Keratinocyte (primary cell): Measurements from ENCODE around the gene RTP1. TPM values are rescaled to one million over a fixed set of nuclear protein-coding genes. Genes with fewer than 3 reads are reported as not detected.

Experiments used
- DNase-seq: peaks from one replicate; pipeline ENCODE4 v3.0.0-alpha.2; 2011; ENCODE audit warnings: low read depth, missing footprints, low spot score
- FAIRE-seq: peaks from 2 replicates; lab custom pipeline; 2011; peaks lifted over from hg19 to GRCh38; lab: Jason Lieb, UNC
- H2AFZ ChIP-seq: 2 replicates; pipeline ENCODE4 v1.6.0; 2012; ENCODE audit warnings: low read length, control low read depth, inconsistent platforms; ENCODE audit not compliant: control insufficient read depth
- H3K27ac ChIP-seq: 2 replicates; pipeline ENCODE4 v1.5.1; 2011; ENCODE audit warnings: low read length; ENCODE audit not compliant: control insufficient read depth, insufficient read depth
- H3K27me3 ChIP-seq: 3 replicates; pipeline ENCODE4 v1.6.0; 2011; ENCODE audit warnings: low read length; ENCODE audit not compliant: control insufficient read depth, insufficient read depth; ENCODE audit errors: extremely low read depth
- H3K36me3 ChIP-seq, 2 experiments: 2 replicates in 1 of 2; 3 replicates in 1 of 2; pipeline ENCODE4 v1.5.1; 2011; ENCODE audit warnings: low read length in 2 of 2, mild to moderate bottlenecking in 1 of 2; ENCODE audit not compliant: control insufficient read depth in 2 of 2, insufficient read depth in 2 of 2; ENCODE audit errors: extremely low read depth in 1 of 2
- H3K4me1 ChIP-seq: 3 replicates; pipeline ENCODE4 v1.5.1; 2011; ENCODE audit warnings: low read length; ENCODE audit not compliant: control insufficient read depth, insufficient read depth; ENCODE audit errors: extremely low read depth
- H3K4me2 ChIP-seq: 3 replicates; pipeline ENCODE4 v1.6.0; 2011; ENCODE audit warnings: low read depth, low read length; ENCODE audit not compliant: control insufficient read depth, insufficient read depth; ENCODE audit errors: extremely low read depth
- H3K4me3 ChIP-seq, 3 experiments: fragments of 200-600 bp in 1 of 3; sonication (generic) in 1 of 3; 2 replicates in 2 of 3; 3 replicates in 1 of 3; pipeline ENCODE4 v1.5.1; 2011 to 2016; ENCODE audit warnings: low read length in 3 of 3, mild to moderate bottlenecking in 3 of 3, control low read depth in 2 of 3, inconsistent platforms in 1 of 3, low read depth in 1 of 3, mixed read lengths in 1 of 3, mixed run types in 1 of 3, moderate library complexity in 1 of 3; ENCODE audit not compliant: control insufficient read depth in 2 of 3, insufficient read depth in 2 of 3; ENCODE audit errors: extremely low read depth in 1 of 3
- H3K79me2 ChIP-seq: 2 replicates; pipeline ENCODE4 v1.6.0; 2012; ENCODE audit warnings: low read length; ENCODE audit not compliant: control insufficient read depth, insufficient read depth
- H3K9ac ChIP-seq: 3 replicates; pipeline ENCODE4 v1.6.0; 2011; ENCODE audit warnings: low read length; ENCODE audit not compliant: control insufficient read depth, insufficient read depth; ENCODE audit errors: extremely low read depth
- H3K9me1 ChIP-seq: 3 replicates; pipeline ENCODE4 v1.6.0; 2011; ENCODE audit warnings: low read length; ENCODE audit not compliant: control insufficient read depth, insufficient read depth; ENCODE audit errors: extremely low read depth
- H3K9me3 ChIP-seq: 2 replicates; pipeline ENCODE4 v1.5.1; 2012; ENCODE audit warnings: low read depth, low read length; ENCODE audit not compliant: control insufficient read depth
- H4K20me1 ChIP-seq: 3 replicates; pipeline ENCODE4 v1.6.0; 2011; ENCODE audit warnings: low read length; ENCODE audit not compliant: control insufficient read depth, insufficient read depth; ENCODE audit errors: extremely low read depth
- EZH2 ChIP-seq: IDR thresholded peaks from one replicate; pipeline ENCODE4 v1.6.1; 2012; ENCODE audit warnings: inconsistent platforms, mild to moderate bottlenecking, low read length, moderate library complexity
- dilution Hi-C: fragments of 300-500 bp; cut with MboI; formaldehyde crosslinking; loops from one replicate; pipeline ENCODE4 v1.7.0; 2020; ENCODE audit warnings: low sequenced_read_pairs; ENCODE audit not compliant: extremely low pct_ligation_motif_present
- polyA plus RNA-seq, 5 experiments: library from polyadenylated mRNA; depleted of rRNA in 3 of 5; stranded (reverse) in 3 of 5; stranded (forward) in 1 of 5; unstranded in 1 of 5; fragments of >200 nt; gene quantifications; 1 replicate in 1 of 5; 2 replicates in 3 of 5; 3 replicates in 1 of 5; pipeline versions ENCODE4 v1.2.1 to v1.2.3, GENCODE V29; 2011 to 2012; ENCODE audit warnings: missing spikeins in 2 of 5, low read depth in 1 of 5, low replicate concordance in 1 of 5
- TF ChIP-seq, protein P1 (sequence below), 3 experiments: IDR thresholded peaks in 1 of 3; conservative IDR thresholded peaks in 1 of 3; optimal IDR thresholded peaks in 1 of 3; 2 replicates in 2 of 3; 3 replicates in 1 of 3; pipeline versions ENCODE3 to v1.5.1; 2011; ENCODE audit warnings: low read length in 3 of 3, mild to moderate bottlenecking in 3 of 3, moderate library complexity in 2 of 3, control low read depth in 1 of 3, inconsistent platforms in 1 of 3; ENCODE audit not compliant: insufficient read depth in 2 of 3; ENCODE audit errors: extremely low read depth in 1 of 3

Gene RTP1
- polyA plus RNA-seq, 1 donor (not counting 4 experiments of a cell fraction or from before 2014, with no cell fraction given) = not detected

DNA sequence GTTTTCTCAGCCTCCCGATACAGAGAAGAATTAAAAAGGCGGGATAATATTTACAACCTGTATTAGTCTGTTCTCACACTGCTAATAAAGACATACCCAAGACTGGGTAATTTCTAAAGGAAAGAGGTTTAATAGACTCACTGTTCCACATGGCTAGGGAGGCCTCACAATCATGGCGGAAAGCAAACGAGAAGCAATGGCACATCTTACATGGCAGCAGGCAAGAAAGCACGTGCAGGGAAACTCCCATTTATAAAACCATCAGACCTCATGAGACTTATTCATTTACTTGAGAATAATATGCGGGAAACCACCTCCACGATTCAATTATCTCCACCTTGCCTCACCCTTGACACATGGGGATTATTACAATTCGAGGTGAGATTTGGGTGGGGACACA, 30.5 kb upstream of the RTP1 start:
- DNase-seq (no peak), FAIRE-seq (no peak)
- dilution Hi-C loops = no loop called here
- H3K9ac ChIP-seq = no peak overlapping the region
- no peaks in the 10 kb centered on the region for H3K79me2 ChIP-seq
- H2AFZ ChIP-seq = no peak overlapping the region
- no peaks in the 10 kb centered on the region for H3K27me3 ChIP-seq
- no peak overlapping the region for H3K4me2 ChIP-seq
- no peaks in the 10 kb centered on the region for H4K20me1 ChIP-seq
- no peaks in the 10 kb centered on the region for H3K9me1 ChIP-seq
- no peak overlapping the region for H3K27ac ChIP-seq
- H3K9me3 ChIP-seq = no peaks in the 10 kb centered on the region
- no peaks in the 10 kb centered on the region for H3K36me3 ChIP-seq
- TF ChIP-seq, protein P1, sequence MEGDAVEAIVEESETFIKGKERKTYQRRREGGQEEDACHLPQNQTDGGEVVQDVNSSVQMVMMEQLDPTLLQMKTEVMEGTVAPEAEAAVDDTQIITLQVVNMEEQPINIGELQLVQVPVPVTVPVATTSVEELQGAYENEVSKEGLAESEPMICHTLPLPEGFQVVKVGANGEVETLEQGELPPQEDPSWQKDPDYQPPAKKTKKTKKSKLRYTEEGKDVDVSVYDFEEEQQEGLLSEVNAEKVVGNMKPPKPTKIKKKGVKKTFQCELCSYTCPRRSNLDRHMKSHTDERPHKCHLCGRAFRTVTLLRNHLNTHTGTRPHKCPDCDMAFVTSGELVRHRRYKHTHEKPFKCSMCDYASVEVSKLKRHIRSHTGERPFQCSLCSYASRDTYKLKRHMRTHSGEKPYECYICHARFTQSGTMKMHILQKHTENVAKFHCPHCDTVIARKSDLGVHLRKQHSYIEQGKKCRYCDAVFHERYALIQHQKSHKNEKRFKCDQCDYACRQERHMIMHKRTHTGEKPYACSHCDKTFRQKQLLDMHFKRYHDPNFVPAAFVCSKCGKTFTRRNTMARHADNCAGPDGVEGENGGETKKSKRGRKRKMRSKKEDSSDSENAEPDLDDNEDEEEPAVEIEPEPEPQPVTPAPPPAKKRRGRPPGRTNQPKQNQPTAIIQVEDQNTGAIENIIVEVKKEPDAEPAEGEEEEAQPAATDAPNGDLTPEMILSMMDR (optimal IDR thresholded peaks at IDR 0.05 in 1 of 3, IDR thresholded peaks at IDR 0.05 in 1 of 3, conservative IDR thresholded peaks at IDR 0.05 in 1 of 3; ENCODE audit: extremely low read depth in 1 of 3, insufficient read depth in 2 of 3, low read length in 3 of 3) = no peak
- TF ChIP-seq EZH2 = no peak
- H3K4me1 ChIP-seq = peaks cover 15% of the 10 kb centered on the region
- H3K4me3 ChIP-seq = no peak overlapping the region

DNA sequence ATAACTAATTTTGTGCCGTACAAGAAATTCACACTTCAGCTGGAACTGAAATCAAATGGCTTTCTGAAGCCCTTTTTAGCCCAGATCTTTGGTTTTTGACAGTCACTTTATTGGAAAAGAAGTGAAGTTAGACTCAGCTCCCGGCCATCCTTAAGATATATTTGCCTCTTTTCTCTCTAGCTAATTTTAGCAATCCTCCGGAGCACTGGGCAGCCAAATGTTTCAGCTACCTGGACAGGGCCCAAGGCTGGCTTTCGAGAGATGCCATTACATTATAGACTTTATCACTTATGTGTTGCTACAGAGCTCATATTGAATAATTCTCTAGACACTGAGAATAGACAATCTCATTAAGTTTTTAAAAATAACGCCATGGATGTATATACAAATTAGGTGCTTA, 29.5 kb upstream of the RTP1 start:
- Histone ChIP-seq H3K4me1 (peaks cover 15% of the 10 kb centered on the region), H3K79me2 (no peaks in the 10 kb centered on the region), H3K27ac (no peak overlapping the region), H3K4me2 (no peak overlapping the region), H3K9me1 (no peaks in the 10 kb centered on the region), H3K27me3 (no peaks in the 10 kb centered on the region), H3K36me3 (no peaks in the 10 kb centered on the region), H4K20me1 (no peaks in the 10 kb centered on the region), H2AFZ (no peak overlapping the region), H3K9me3 (no peaks in the 10 kb centered on the region), H3K4me3 (no peak overlapping the region), H3K9ac (no peak overlapping the region)
- FAIRE-seq (no peak), DNase-seq (no peak)
- TF ChIP-seq EZH2 = no peak
- TF ChIP-seq, protein P1 (optimal IDR thresholded peaks at IDR 0.05 in 1 of 3, IDR thresholded peaks at IDR 0.05 in 1 of 3, conservative IDR thresholded peaks at IDR 0.05 in 1 of 3; ENCODE audit: extremely low read depth in 1 of 3, insufficient read depth in 2 of 3, low read length in 3 of 3) = no peak
- dilution Hi-C loops = no loop called here
